Activated naive CD4-positive, alpha-beta T cell treated with anti-CD3 and anti-CD28 coated beads, Interleukin-2, amount 50 U/mL, for 24 hours (primary cell): Measurements from ENCODE around the gene CFAP77.
"Not testable (repeated sequence)": the region's sequence is repeated elsewhere in the genome, so short reads cannot be mapped to it uniquely, and the experiment has no call there.

Experiments
- H3K27ac Mint-ChIP-seq: one replicate; pipeline ENCODE4 v1.8.0; 2021; ENCODE audit warnings: mild to moderate bottlenecking, mixed read lengths
- H3K27me3 Mint-ChIP-seq: one replicate; pipeline ENCODE4 v1.8.0; 2021; ENCODE audit warnings: mixed read lengths
- H3K36me3 Mint-ChIP-seq: one replicate; pipeline ENCODE4 v1.8.0; 2021; ENCODE audit warnings: mixed read lengths
- H3K4me1 Mint-ChIP-seq: one replicate; pipeline ENCODE4 v1.8.0; 2021; ENCODE audit warnings: mixed read lengths
- H3K4me3 Mint-ChIP-seq: one replicate; pipeline ENCODE4 v1.8.0; 2021; ENCODE audit warnings: mild to moderate bottlenecking, mixed read lengths
- H3K9me3 Mint-ChIP-seq: one replicate; pipeline ENCODE4 v1.8.0; 2021; ENCODE audit warnings: mixed read lengths

Gene CFAP77

DNA sequence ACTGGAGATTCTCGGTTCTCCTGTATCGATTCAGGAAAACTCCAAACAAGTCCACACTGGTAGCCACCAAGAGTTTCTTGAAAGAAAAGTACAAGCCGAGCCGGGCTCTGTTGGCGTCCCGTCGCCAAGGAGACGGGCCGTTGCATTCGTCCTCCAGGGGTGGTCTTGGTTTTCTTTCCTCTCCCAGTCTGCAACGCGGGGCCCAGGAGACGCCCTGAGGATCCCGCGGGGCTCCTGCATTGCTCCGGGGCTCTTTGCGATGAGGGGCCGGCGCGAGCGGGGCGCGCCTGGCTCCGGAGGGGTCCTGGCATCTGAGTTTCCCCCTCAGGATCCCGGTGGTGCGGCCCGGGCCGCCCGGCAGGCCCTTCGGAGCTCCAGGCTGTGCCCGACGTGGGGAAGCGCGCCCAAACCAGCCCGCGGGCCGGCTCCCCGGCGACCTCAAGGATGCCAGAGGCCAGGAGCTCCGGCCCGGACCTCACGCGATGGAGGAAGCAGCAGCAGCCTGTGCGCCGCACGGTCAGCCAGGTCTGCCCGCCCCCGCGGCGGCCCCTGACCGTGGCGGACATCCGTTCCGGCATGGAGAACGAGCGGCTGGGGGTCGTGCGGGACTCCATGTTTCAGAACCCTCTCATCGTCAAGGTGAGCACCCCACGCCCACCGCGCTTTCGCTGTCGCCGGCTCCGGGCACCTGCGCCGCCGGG lies at the start of gene CFAP77:
TSS of gene CFAP77 (plus strand) at position 384 of the 701 bp plus-strand sequence. CDS start at position 445, 61 bp downstream.
- Mint-ChIP-seq H3K9me3 (no peaks in the 10 kb centered on the region), H3K4me1 (peaks cover 44% of the 10 kb centered on the region), H3K4me3 (peak within 1 kb of the TSS; percentile 76), H3K36me3 (peaks cover 5% of the 10 kb centered on the region), H3K27me3 (peaks cover 27% of the 10 kb centered on the region), H3K27ac (peak within 1 kb of the TSS; percentile 72)

DNA sequence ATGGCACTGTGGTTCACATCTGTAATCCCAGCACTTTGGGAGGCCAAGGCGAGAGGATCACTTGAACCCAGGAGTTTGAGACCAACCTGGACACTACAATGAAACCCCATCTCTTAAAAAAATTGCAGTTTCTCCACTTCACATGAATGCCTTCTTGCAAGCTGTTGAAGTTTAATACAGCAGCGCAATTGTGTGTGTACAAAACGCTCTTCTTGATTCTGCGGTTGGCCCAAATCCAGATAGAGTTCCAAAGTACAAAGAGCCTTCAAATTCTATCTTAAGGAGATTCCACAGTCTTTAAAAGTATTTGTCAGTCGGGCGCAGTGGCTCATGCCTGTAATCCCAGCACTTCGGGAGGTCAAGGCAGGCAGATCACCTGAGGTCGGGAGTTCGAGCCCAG lies 45.9 kb upstream of the CFAP77 start:
- Mint-ChIP-seq H3K27ac (no peak overlapping the region), H3K9me3 (no peaks in the 10 kb centered on the region), H3K27me3 (no peaks in the 10 kb centered on the region), H3K4me3 (no peak overlapping the region), H3K4me1 (no peaks in the 10 kb centered on the region), H3K36me3 (no peaks in the 10 kb centered on the region)

DNA sequence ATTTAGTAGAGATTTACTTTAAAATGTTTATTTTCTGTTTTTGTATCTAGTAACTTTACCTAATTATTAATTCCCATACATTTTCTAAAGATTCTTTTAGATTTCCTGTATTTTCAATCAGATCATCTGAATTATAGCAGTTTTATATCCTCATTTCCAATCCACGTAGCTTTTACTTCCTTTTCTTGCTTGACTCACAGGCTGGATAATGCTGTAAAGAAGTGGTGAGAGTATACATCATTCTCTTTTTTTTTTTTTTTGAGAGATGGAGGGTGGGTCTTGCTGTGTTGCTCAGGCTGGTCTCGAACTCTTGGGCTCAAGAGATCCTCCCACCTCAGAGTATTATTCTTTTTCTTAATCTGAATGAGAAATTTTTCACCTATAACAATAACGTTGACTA lies 44.0 kb upstream of the CFAP77 start:
- Mint-ChIP-seq H3K9me3 (no peaks in the 10 kb centered on the region), H3K27me3 (no peaks in the 10 kb centered on the region), H3K27ac (no peak overlapping the region), H3K36me3 (no peaks in the 10 kb centered on the region), H3K4me1 (no peaks in the 10 kb centered on the region), H3K4me3 (no peak overlapping the region)

DNA sequence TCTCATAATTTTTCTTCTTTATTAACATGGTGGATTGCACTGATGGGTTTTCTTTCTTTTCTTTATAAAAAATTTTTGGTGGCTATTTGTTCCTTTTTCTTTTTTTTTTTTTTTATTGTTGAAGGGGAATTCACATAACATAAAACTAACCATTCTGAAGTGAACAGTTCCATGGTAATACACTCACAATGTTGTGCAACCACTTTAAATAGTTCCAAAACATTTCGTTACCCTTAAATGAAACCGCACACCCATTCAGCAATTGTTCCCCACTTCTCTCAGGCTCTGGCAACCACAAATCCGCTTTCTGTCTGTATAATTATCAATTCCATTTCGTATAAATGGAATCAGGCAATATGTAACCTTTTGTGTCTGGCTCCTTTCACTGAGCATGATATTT lies 43.5 kb upstream of the CFAP77 start:
- no peak overlapping the region for H3K27ac Mint-ChIP-seq

DNA sequence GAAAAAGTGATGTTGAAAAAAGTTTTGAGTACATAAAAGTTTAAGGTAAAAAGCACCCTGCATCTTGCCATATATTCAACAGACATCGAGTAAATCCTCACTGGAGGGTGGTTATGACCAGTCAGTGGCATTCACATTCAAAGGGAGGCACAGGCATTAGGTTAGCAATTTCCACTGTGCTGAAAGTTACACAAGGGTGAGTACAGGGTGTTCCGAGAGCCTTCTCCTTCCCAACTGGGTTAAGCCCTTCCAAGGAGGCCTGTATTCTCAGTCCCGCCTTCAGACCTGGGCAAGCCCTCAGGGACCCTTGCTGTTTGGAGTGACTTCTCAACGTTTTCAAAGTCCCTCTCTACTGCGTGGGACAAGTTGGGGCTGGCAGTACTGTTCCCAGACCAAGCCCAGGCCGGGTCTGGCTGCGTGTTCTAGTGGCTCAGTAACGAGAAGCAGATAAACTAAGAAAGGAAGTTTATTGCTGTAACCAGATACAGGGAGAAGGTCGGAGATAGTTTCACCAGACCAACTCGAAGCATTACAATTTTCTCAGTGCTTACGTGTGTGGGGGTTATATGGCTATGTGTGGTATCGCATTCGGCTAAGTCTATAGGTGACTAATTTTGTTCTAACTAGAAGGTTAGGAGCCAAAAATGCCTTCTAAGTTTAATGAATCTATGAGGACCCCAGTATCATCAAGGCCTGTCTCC lies 42.2 kb upstream of the CFAP77 start:
- Mint-ChIP-seq H3K4me3 (no peak overlapping the region), H3K27ac (no peak overlapping the region), H3K4me1 (peaks cover 6% of the 10 kb centered on the region), H3K9me3 (no peaks in the 10 kb centered on the region), H3K27me3 (no peaks in the 10 kb centered on the region), H3K36me3 (peaks cover 6% of the 10 kb centered on the region)

More for the DNA sequence above, 43.5 kb upstream of the CFAP77 start:
- Mint-ChIP-seq H3K9me3 (no peaks in the 10 kb centered on the region), H3K27me3 (no peaks in the 10 kb centered on the region), H3K4me1 (no peaks in the 10 kb centered on the region), H3K36me3 (no peaks in the 10 kb centered on the region), H3K4me3 (no peak overlapping the region)

DNA sequence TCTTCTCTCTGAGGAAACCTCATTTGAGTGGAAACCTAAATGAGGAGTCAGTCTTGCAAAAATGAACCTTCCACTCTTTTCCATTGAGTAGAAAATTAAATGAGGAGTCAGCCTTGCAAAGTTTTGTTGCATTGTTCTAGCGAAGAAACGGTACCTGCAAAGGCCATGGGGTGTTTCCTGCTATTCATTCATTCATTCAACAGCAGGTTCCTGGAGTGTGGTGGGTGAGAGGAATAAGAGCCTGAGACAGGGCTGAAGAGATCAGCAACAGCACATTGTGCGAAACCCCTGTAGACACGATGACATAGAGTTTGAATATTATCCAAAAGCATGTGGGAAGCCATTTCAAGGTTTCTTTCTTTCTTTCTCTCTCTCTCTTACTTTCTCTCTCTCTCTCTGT lies 40.6 kb upstream of the CFAP77 start:
- H3K9me3 Mint-ChIP-seq = no peaks in the 10 kb centered on the region
- no peak overlapping the region for H3K27ac Mint-ChIP-seq
- H3K4me3 Mint-ChIP-seq = no peak overlapping the region
- peaks cover 15% of the 10 kb centered on the region for H3K4me1 Mint-ChIP-seq
- H3K27me3 Mint-ChIP-seq = no peaks in the 10 kb centered on the region
- peaks cover 8% of the 10 kb centered on the region for H3K36me3 Mint-ChIP-seq

DNA sequence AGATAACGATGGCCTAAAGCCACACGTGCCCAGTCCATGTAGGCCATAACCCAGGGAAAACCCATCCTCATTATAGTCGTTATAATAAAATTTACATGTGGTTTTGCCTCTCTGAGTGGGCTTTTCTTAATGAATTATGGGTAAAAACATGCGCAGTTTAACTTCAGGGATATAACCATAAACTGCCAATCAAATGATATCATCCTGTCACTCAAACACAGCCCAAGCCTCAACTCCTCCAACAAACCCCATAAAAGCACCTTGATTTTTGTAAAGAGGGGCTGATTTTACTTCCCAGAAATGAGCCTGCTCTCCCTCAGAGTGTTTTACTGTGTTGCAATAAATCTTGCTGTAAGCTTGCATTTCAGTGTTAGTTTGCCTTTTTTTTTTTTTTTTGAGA lies 39.4 kb upstream of the CFAP77 start:
- H3K9me3 Mint-ChIP-seq = no peaks in the 10 kb centered on the region
- no peak overlapping the region for H3K27ac Mint-ChIP-seq
- H3K4me3 Mint-ChIP-seq = no peak overlapping the region
- peaks cover 15% of the 10 kb centered on the region for H3K4me1 Mint-ChIP-seq
- H3K27me3 Mint-ChIP-seq = no peaks in the 10 kb centered on the region
- peaks cover 13% of the 10 kb centered on the region for H3K36me3 Mint-ChIP-seq

DNA sequence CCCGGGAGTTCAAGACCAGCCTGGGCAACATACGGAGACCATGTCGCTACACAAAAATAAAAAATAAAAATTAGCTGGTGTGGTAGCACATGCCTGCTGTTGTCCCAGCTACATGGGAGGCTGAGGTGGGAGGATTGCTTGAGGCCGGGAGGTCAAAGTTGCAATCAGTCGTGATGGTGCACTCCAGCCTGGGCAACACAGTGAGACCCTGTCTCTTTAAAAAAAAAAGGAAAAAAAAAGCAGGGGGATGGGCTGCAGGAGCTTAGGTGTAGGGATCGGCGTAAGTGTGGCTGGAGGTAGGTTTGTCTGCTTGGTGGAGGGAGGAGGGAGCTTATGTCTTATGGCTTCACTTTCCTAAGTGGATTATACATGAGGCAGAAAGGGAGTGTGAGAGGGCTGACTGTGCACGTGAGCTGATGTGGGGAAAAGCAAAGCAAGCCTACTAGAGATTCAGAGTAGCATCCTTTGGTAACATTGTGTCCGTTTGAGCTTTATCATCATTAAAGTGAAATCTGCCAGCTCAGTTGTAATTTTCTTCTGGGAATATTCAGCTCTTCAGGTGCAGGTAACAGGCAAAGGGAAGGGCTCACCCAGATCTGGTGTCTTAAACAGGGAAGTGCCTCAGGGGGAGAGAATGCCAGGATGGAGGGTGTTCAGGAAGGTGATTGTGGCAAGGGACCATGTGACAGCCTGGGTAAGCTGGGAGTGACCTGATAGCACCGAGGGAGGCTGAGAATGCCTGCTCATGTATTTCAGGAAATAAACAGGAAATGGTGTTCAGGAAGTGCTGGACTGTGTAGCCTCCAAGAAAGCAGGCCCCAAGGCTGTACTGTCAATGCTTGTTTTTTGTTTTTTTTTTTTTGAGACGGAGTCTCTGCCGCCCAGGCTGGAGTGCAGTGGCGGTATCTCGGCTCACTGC lies 37.6 kb upstream of the CFAP77 start:
- Mint-ChIP-seq H3K9me3 (no peaks in the 10 kb centered on the region), H3K36me3 (peaks cover 20% of the 10 kb centered on the region), H3K27ac (peak overlapping the region; percentile 69), H3K4me1 (peaks cover 15% of the 10 kb centered on the region), H3K27me3 (no peaks in the 10 kb centered on the region), H3K4me3 (peak overlapping the region; percentile 38)

DNA sequence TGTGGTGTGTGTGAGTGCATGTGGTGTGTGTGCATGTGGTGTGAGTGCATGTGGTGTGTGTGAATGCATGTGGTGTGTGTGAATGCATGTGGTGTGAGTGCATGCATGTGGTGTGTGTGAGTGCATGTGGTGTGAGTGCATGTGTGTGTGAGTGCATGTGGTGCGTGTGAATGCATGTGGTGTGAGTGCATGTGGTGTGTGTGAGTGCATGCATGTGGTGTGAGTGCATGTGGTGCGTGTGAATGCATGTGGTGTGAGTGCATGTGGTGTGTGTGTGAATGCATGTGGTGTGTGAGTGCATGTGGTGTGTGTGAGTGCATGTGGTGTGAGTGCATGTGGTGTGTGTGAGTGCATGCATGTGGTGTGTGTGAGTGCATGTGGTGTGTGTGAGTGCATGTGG lies 32.2 kb upstream of the CFAP77 start:
- H3K4me3 Mint-ChIP-seq, H3K9me3 Mint-ChIP-seq, H3K27ac Mint-ChIP-seq, H3K27me3 Mint-ChIP-seq: not testable (repeated sequence)
- peaks cover 21% of the 10 kb centered on the region for H3K4me1 Mint-ChIP-seq
- H3K36me3 Mint-ChIP-seq = peaks cover 13% of the 10 kb centered on the region

DNA sequence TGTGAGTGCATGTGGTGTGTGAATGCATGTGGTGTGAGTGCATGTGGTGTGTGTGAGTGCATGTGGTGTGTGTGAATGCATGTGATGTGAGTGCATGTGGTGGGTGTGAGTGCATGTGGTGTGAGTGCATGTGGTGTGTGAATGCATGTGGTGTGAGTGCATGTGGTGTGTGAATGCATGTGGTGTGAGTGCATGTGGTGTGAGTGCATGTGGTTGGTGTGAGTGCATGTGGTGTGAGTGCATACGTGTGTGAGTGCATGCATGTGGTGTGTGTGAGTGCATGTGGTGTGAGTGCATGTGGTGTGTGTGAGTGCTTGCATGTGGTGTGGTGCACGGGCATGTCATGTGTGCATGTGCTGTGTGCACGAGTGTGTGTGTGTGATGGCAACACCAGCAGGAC lies 31.6 kb upstream of the CFAP77 start:
- not testable (repeated sequence) for H3K27me3 Mint-ChIP-seq, H3K9me3 Mint-ChIP-seq, H3K4me3 Mint-ChIP-seq, H3K27ac Mint-ChIP-seq
- Mint-ChIP-seq H3K4me1 (peaks cover 22% of the 10 kb centered on the region), H3K36me3 (peaks cover 16% of the 10 kb centered on the region)

DNA sequence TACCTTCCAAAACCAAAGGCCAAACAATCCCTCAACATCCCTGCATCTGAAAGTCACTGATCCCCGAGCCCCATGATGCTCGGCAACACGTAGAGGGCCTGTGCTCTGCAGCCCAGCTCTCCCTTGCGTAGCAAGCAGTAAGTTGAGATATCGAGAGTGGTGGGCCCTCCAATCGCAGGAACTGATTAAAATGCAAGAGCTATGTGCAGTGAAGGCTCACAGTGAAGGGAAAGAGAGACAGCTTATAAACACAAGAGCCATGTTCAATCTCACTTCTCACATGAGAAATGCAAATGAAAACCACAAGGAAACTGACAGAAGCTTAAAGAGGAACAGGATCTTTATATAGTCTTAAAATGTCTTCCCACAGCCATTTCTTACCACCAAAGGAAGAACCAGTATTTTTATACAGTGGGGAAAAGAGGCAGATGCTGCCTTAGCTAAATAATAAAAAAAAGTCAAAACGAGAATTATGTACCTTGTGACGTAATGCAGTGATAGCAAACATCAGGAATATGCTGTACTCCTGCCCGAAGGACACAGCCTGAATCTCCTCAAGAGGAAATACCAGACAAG lies 28.0 kb upstream of the CFAP77 start:
- Mint-ChIP-seq H3K4me3 (no peak overlapping the region), H3K27me3 (no peaks in the 10 kb centered on the region), H3K4me1 (peaks cover 33% of the 10 kb centered on the region), H3K36me3 (peaks cover 9% of the 10 kb centered on the region), H3K27ac (peak overlapping the region; percentile 76), H3K9me3 (no peaks in the 10 kb centered on the region)

DNA sequence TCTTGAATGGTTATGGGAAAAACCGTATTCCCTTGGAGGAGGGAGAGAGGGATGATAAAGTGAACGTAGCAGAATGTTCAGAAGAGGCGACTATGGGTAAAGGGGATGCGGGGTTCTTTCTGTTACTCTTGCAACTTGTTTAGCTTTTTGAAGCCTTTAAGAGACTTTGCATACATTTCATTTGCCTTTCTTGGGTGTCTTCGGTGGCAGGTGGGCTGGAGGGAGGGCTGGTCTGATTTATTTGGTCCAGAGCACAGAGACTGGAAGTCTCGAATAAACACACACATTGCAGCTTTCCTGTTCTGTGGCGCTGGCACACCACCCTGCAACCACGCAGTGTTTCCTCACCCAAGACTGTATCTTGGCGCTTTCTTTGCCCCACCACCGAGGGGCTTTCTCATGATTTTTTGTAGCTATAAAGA lies 26.5 kb upstream of the CFAP77 start:
- Mint-ChIP-seq H3K4me1 (peaks cover 33% of the 10 kb centered on the region), H3K36me3 (peaks cover 9% of the 10 kb centered on the region), H3K4me3 (no peak overlapping the region), H3K27ac (peak overlapping the region; percentile 70), H3K27me3 (no peaks in the 10 kb centered on the region), H3K9me3 (no peaks in the 10 kb centered on the region)

DNA sequence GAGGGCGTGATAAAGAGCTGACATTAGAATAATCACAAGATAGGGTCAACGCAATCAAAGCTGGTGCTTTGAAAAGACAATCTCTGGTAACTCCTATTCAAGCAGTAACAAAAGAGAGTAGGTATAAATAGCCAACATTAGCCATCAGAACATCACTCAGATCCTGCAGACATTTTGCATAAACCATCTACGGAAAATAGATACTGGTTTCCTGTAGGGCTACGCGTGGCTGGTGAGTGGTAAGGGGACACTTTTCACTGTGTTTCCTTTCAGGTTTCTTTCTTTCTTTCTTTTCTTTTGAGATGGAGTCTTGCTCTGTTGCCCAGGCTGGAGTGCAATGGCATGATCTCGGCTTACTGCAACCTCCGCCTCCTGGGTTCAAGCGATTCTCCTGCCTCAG lies 25.6 kb upstream of the CFAP77 start:
- no peaks in the 10 kb centered on the region for H3K9me3 Mint-ChIP-seq
- peaks cover 33% of the 10 kb centered on the region for H3K4me1 Mint-ChIP-seq
- peaks cover 10% of the 10 kb centered on the region for H3K36me3 Mint-ChIP-seq
- H3K27me3 Mint-ChIP-seq = no peaks in the 10 kb centered on the region
- no peak overlapping the region for H3K27ac Mint-ChIP-seq
- H3K4me3 Mint-ChIP-seq = no peak overlapping the region

DNA sequence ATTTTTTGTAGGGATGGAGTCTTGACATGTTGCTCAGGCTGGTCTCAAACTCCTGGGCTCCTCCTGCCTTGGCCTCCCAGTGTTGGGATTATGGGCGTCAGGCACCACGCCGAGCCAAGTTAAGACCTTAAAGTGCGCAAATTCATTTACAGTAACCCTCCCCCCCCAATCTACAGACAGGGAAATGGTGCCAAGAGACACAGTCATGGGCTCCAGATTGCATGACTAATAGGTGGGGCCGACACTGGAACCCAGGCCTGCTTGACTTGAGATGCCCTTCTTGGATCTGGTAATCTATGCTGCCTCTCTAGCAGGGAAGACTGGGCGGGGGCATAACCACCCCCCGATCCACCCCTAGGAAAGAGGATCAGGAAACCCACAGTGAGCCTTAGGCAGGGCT lies 22.9 kb upstream of the CFAP77 start:
- Mint-ChIP-seq H3K27ac (no peak overlapping the region), H3K4me3 (no peak overlapping the region), H3K36me3 (peaks cover 12% of the 10 kb centered on the region), H3K9me3 (no peaks in the 10 kb centered on the region), H3K27me3 (no peaks in the 10 kb centered on the region), H3K4me1 (peaks cover 24% of the 10 kb centered on the region)

DNA sequence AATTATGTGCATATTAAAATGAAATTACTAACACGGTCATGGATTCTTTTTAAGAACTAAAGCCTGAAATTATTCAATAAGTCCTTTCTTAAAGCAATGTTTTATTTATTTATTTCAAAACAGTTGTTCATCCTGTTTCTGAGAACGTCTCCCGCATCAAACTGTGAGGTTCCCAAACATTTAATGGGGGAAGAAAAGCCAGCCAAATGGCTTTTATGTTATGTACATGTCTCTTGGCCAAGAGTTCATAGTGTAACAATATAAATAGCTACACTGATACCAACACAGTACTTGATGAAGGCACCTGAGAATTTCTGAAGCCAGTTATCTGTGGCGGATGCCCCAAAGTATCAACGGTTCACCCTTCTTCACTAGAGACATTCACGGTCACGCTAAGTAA lies 19.0 kb upstream of the CFAP77 start:
- Mint-ChIP-seq H3K27me3 (no peaks in the 10 kb centered on the region), H3K4me3 (no peak overlapping the region), H3K27ac (no peak overlapping the region), H3K4me1 (no peaks in the 10 kb centered on the region), H3K36me3 (peaks cover 3% of the 10 kb centered on the region), H3K9me3 (no peaks in the 10 kb centered on the region)
